Epithelial cell of esophagus (primary cell): ENCODE results near the gene IGF2.
A peak's percentile ranks its signal among the peaks of the same experiment; 100 is the strongest.

ENCODE experiments used
- DNase-seq: peaks from one replicate; pipeline ENCODE4 v3.0.0; 2010; ENCODE audit warnings: low read depth
- H3K4me3 ChIP-seq: 2 replicates; pipeline ENCODE4 v1.5.1; 2011; ENCODE audit warnings: mild to moderate bottlenecking, low read length, control low read depth
- TF ChIP-seq, protein P1 (sequence below): IDR thresholded peaks from 2 replicates; pipeline ENCODE4 v1.5.1; 2011; ENCODE audit warnings: low read depth, mild to moderate bottlenecking, low read length, control low read depth, inconsistent platforms; ENCODE audit not compliant: insufficient read depth; ENCODE audit errors: missing control alignments

The IGF2 gene

DNA sequence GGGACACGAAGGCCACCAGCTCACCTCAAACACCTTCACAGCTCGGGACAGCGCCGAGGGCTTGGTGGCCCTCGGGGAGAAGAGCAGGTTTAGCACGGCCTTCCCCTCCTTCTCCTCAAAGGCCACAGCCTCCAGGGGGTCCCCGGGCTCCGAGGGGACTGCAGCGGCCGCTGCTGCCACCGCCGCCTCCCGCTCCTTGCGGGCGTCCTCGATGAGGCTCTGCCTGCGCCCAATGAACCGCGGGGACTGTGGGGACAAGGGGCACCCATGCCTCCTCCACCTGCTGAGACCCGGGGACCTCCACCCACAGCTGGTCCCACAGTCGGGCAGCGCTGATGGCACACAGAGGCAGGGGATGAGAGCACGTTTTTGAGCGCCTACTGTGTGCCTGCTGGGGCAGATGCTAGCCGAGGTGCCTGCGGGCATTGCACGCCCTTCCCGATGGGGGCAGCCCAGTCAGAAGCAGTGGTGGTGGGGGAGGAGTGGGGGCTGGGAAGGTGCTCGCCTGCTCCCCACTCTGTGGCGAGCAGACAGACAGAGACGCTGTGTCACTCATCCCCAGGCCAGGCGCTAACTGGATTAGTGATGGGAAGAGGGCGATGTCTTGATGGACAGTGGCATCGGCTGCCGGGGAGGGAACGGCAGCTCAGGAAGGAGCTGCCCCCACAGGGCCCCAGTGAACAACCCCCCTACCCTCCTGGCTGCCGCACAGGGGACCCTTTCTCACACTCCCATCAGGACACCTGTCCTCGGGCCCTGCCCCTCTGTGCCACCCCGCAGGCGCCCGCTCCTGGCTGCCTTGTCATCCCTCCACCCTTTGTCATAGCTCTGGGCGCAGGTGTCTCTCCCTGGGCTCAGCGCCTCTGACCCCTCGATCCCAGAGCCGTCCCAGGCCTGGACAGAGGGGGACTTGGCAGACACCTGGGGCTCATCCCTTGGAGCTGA, 30.7 kb upstream of the IGF2 start:
- TF ChIP-seq, protein P1, sequence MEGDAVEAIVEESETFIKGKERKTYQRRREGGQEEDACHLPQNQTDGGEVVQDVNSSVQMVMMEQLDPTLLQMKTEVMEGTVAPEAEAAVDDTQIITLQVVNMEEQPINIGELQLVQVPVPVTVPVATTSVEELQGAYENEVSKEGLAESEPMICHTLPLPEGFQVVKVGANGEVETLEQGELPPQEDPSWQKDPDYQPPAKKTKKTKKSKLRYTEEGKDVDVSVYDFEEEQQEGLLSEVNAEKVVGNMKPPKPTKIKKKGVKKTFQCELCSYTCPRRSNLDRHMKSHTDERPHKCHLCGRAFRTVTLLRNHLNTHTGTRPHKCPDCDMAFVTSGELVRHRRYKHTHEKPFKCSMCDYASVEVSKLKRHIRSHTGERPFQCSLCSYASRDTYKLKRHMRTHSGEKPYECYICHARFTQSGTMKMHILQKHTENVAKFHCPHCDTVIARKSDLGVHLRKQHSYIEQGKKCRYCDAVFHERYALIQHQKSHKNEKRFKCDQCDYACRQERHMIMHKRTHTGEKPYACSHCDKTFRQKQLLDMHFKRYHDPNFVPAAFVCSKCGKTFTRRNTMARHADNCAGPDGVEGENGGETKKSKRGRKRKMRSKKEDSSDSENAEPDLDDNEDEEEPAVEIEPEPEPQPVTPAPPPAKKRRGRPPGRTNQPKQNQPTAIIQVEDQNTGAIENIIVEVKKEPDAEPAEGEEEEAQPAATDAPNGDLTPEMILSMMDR = no peak
- DNase-seq = no peak
- no peak overlapping the region for H3K4me3 ChIP-seq

DNA sequence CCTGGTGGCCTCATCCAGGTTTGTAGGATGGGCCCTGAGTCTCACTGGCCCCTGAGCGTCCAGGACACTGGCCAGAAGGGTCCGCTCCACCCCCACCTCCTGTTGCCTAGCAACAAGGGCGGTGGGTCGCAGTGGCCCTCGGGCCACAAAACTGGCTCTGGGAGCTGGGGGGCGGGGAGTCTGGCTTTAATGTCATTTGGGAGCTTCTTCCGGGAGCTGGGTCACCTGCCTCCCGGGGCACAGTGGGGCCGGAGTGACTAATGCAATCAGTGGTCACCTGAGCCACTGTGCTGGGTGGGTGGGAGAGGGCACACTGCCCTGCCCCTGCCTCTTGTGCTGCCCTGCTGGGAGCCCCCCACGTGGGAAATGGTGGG, 29.8 kb upstream of the IGF2 start:
- H3K4me3 ChIP-seq = no peak overlapping the region
- TF ChIP-seq, protein P1 = no peak
- no peak for DNase-seq

DNA sequence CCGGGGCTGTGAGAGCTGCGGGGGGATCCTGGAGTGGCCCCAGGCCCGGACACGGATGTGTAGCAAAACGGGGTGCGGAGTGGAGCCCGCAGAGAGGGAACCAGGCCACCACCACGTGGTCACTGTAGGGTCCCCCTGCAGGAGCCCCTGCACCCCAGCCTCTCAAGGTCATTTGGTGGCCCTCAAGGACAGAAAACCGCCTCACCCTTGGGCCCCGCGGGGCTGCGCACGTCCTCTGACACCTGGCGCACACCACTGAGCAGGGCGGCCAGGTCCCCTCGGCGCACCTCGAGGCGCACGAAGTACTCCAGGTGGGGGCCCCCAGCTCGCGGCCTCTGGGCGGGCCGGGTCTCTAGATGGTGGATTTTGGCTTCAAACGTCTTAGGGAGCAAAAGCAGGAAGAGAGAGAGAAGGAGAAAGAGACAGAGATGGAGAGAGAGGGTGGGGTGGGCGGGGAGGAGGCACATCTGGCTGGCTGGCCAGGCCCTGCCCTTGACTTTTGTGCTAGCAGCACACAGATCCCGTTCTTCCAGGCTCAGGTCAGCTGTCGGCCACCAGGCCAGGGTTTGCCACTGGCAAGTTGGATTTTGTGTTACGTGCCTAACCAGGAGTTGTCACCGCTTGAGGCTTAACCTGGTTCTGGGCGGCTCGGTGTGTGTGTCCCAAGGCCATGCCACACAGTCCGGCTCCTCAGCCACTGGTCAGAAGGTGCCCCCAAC, 29.3 kb upstream of the IGF2 start:
- TF ChIP-seq, protein P1 = no peak
- no peak for DNase-seq
- no peak overlapping the region for H3K4me3 ChIP-seq

DNA sequence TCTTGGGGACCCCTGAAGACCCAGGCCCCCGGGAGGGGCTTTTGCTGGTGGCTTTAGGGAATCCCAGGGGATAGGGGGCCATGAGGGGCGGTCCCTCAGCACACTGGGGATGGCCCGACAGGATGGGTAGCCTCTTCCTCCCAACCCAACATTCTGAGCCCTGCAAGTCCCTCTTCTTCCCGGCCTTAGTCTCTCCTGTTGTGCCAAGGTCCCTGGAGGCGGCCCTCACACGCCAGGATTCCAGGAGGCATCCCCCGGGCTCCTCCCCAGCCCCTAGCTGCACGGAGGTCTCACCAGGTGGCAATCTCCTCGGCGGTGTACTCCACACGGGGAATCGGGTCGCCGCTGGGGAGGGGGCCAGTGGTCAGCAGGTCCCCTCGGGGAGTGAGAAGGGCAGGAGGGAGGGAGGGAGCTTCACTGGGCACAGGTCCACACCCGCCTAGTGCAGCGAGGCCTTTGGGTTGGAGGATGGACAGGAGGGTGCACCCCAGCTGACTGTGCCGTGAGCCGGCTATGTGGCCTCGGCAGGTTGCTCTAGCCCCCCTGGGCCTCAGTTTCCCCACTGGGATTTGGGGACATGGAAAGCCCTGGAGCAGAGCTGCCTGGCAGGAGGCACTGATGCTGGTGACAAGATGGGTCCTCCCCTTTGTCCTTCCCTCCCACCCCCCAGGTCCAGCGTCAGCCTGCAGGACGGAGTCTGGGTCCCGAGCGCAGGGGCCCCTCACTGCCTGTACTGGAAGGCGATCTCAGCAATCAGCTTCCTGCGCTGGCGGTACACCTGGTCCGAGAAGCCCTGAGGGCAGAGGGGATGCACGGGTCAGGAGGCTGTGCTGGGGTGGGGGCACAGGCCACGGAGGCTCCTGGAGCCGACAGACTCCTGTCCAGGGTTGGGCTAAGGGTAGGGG, 28.2 kb upstream of the IGF2 start:
- DNase-seq = no peak
- TF ChIP-seq, protein P1 = no peak
- no peak overlapping the region for H3K4me3 ChIP-seq

DNA sequence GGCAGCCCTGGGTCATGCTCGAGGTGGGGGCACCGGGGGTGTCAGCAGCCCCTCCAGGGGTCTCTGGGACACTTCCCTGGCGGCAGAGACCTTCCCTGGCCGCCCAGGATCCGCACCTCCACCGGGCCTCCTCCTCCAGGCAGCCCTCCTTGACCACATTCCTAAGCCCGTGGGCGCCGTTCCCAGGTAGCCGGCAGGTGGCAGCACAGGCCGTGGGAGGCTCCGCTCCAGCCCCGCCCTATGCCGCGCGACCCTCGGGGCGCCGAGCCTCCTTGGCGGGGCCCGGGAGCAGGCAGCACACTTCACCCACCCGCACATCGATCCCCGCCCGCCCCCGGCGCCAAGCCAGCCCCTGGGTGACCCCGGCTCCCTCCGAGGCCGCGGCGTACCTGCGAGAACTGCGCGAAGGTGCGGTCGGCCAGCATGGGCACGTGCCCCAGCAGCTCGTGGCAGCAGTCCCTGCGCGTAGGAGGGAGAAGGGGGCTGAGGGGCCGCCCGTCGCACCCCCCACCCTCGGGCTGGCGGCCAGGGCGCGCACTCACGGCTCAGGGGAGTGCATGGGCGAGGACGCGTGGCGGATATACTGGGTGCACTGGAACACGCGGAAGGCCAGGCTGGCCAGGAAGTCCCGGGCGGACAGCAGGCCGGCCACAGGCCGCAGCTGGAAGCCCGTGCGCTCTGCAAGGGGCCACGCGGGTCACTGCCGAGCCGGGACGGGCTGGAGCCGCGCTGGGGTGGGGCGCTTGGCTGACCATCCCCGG, 27.1 kb upstream of the IGF2 start:
- DNase-seq = peak; percentile 30
- TF ChIP-seq, protein P1 = peak; percentile 57
- H3K4me3 ChIP-seq = no peak overlapping the region

DNA sequence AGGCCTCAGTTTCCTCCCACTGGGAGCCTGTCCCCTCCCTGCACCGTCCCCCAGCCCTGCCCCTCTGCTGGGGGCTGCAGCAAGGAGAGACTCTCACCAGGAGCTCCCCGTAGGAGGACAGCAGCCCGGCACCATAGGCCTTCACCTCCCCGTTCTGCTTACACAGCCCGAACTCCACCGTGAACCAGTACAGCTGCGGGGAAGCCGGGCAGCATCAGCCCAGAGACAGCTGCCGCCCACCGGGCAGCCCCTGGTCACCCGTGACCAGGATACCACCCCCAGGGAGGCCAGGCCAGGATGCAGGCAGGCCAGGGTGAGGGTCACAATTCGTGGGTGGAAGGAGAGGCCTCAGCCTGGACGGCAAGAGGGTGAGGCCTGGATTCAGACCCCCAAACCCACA, 26.4 kb upstream of the IGF2 start:
- no peak overlapping the region for H3K4me3 ChIP-seq
- DNase-seq = no peak
- TF ChIP-seq, protein P1 = no peak
